GM18909 (cell line): Measurements from ENCODE around the gene TAOK3.
A peak's percentile ranks its signal among the peaks of the same experiment; 100 is the strongest.
"Not testable (repeated sequence)": the region's sequence is repeated elsewhere in the genome, so short reads cannot be mapped to it uniquely, and the experiment has no call there.

Experiments used
- ATAC-seq: cut with Tn5 transposase; IDR thresholded peaks from one replicate; pipeline ENCODE4 v1.9.1; 2021; ENCODE audit warnings: mild to moderate bottlenecking; ENCODE audit not compliant: unreplicated experiment, poor library complexity

TAOK3 gene

DNA sequence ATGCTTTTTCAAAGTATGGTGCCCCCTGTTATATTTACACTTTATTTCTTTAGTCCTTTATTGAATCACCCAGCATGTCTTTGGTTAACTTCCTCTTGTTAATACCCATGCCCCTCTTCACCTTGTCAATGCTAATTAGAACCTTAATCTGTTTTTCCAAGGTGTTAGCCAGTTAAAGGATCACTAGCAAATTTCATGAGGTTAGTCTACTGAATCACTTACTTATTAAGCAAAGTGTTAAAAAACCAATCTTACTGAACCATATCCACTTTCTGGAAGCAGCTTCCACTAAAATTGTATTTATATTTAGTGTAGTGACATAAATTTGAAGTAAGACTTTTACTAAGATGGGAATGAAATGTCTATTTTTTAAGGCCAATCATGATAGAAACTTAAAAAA, 27.9 kb downstream of the TAOK3 start:
- ATAC-seq, result no peak

DNA sequence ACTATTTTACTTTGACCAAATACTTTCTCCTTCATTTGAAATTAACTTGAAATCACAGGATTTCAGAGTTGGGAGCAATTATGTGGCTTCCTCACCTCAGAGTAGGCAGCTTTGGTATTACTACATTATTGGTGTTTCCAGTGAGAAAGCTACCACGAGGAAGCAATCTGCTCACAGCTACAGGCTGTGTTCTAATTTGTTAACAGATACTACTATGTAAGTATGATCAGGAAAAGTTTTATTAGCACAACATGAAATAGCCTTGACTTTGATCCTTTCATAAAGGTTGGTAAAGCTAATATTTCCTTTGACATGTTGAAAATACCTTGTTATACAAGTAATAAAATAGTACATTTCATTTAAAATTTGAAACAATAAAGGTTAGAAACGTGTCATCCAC, 30.6 kb downstream of the TAOK3 start:
- ATAC-seq, result no peak

DNA sequence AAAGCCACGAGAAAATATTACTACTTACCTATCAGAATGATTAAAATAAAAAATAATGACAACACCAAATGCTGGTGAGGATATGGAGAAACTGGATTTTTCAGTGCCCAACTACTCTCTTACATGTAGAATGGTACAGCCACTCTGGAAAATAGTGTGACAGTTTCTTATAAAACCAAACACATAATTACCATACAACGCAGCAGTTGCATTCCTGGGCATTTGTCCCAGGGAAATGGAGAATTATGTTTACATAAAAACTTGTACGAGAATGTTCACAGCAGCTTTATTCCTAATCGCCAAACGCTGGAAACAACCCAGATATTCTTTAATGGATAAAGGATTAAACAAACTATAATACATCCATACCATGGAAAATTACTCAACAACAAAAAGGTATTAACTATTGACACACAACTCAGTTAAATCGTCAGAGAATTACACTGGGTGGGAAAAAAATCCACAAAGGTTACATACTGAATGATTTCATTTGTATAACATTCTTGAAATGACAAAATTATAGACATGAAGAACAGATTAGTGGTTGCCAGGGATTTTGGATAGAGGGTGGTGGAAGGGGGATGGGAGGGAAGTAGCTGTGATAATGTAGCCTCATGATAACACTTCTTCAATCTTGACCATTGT, 35.4 kb downstream of the TAOK3 start:
- no peak for ATAC-seq

- no peak for ATAC-seq
Measured at GRCh38 chr12:118336123-118336522, 36.6 kb downstream of the TAOK3 start.

DNA sequence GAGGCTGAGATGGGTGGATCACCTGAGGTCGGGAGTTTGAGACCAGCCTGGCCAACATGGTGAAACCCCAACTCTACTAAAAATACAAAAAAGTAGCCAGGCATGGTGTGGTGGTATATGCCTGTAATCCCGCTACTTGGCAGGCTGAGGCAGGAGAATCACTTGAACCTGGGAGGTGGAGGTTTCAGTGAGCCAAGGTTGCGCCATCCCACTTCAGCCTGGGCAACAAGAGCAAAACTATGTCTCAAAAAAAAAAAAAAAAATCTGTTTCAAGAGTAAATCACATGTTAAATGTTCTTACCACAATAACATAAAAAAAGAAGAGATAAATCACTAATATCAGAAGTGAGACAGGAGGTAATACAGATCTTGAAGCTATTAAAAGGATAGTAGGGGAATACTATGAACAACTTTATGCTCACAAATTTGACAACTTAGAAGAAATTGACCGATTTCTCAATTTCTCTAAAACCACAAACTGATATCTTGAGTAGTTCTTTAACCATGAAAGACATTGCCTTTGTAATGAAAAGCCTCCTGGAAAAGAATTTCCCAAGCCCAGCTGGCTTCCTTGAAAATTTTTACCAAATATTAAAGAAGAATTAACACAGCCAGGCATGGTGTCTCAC, 37.7 kb downstream of the TAOK3 start:
- ATAC-seq, result no peak

- no peak for ATAC-seq
Measured at GRCh38 chr12:118334241-118334640, 38.5 kb downstream of the TAOK3 start.

DNA sequence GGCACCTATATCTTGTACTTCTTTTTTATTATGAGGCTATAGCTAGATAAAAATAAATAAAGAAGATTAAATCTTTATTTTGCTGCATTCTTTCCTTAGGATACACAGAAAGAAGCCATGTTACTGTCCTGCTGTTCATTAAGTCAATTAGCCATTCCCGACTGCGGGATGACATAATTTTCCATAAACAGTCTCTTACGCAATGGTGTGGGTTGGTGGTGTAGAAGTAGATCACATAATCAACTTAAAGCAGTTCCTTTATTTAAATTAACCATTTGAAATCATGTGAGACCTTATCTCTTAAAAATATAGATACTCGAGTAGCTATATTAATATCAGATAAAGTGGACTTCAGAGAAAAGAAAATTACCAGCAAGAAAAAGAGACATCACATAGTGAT, 40.2 kb downstream of the TAOK3 start:
- no peak for ATAC-seq

- ATAC-seq, result peak; percentile 86
Measured at GRCh38 chr12:118330421-118331018, 42.2 kb downstream of the TAOK3 start.

DNA sequence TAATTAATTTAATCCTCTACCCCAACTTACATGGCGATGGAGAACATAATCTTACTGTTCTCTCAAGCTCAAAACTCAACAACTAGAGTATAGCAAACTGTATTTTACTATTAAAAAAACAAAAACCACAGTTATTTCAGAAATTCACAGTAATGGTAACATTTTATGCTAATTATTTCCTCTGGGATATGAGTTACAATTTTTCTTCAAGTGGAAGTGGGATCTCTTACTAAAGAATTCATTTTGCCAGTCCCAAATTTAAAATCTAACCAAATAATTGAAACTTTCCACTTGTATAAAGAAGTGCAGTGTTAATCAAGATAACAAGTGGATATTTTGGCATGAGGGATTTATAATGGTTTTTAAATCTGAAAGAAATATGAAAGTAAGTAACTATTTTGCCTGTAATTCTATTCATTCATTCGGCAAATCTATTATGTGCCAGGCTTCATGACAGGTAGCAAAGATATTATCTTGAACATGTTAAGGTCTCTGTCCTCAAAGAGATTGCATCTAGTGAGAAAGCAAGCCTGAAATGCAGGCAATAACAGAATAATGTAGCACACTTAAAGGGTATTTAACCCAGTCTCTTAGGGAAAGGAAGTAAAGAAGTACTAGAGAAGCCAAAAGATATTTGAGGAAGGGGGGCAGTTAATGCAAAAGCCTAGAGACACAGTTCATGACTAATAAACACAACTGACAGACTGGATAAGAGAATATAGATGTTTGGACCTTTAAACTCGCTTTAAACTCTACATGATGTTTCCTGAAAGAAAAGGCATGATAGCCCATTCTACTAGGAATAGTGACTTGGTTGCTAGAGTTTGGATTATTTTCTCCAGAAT, 44.0 kb downstream of the TAOK3 start:
- no peak for ATAC-seq

- no peak for ATAC-seq
Measured at GRCh38 chr12:118327391-118327790, 45.3 kb downstream of the TAOK3 start.

DNA sequence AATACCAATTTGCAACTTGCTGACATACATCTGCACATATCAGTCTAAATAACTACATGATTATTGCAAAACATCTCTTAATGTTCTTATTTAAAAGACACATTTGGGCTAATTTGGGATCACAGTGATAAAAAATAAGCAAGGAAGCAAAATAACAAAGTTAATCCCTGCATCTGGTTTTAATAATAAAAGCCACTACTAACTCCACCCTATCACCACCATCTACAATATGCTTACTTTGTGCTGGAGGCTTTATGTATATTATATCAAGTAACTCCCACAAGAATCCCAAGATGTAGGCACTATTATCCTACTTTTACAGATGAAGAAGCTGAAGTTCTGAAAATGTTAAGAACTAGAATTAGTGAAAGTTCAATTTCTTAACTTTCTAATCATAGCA, 45.7 kb downstream of the TAOK3 start:
- no peak for ATAC-seq

- no peak for ATAC-seq
Measured at GRCh38 chr12:118325081-118325480, 47.6 kb downstream of the TAOK3 start.

DNA sequence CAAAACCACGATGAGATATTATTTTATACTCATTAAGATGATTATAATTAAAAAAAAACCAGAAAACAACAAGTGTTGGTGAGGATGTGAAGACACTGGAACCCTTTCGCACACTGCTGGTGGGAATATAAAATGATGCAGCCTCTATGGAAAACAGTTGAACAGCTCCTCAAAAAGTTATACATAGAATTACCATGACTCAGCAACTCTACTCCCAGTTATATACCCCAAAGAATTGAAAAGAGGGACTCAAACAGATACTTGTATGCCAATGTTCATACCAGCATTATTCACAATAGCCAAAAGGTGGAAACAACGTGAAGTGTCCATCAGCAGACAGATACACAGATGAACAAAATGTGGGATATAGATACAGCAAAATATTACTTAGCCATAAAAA, 53.1 kb downstream of the TAOK3 start:
- ATAC-seq, result no peak

DNA sequence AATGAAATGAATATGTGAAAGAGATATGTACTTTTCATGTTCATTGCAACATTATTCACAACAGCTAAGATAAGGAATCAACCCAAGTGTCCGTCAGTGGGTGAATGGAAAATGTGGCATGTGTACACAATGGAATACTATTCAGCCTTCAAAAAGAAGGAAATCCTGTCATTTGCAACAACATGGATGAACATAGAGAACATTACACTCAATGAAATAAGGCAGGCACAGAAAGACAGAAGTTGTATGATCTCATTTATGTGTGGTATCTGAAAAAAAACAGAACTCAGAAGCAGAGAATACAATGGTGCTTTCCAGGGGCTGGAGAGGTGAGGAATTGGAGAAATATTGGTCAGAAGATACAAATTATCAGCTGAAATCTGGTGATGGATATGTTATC, 54.0 kb downstream of the TAOK3 start:
- ATAC-seq, result no peak

DNA sequence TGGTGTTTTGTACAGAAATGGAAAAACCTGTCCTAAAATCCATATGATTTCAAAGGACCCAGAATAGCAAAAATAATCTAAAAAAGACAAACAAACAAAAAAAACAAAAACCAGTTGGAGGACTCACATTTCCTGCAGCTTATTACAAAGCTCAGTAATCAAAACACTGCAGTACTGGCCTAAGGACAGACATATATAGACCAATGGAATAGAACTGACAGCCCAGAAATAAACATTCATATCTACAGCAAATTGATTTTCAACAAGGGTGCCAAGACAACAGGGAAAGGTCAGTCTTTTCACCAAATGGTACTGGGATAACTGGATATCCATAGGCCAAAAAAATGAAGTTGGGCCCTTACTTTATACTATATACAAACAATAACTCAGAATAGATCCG, 55.0 kb downstream of the TAOK3 start:
- no peak for ATAC-seq

- no peak for ATAC-seq
Measured at GRCh38 chr12:118315821-118316220, 56.9 kb downstream of the TAOK3 start.

- ATAC-seq, result peak; percentile 60
Measured at GRCh38 chr12:118312578-118312977, 60.1 kb downstream of the TAOK3 start.

GRCh38 chr12:118311666-118312065, 61.0 kb downstream of the TAOK3 start:
- ATAC-seq, result no peak

GRCh38 chr12:118310320-118310719, 62.4 kb downstream of the TAOK3 start:
- ATAC-seq, result no peak

- not testable (repeated sequence) for ATAC-seq
Measured at GRCh38 chr12:118308006-118308405, 64.7 kb downstream of the TAOK3 start.
